ENCODE data around the gene SLC16A4. TPM values are rescaled to one million over a fixed set of nuclear protein-coding genes. Genes with fewer than 3 reads are reported as not detected.
"Not testable (repeated sequence)": the region's sequence is repeated elsewhere in the genome, so short reads cannot be mapped to it uniquely, and the experiment has no call there.

The SLC16A4 gene
- total RNA-seq, 1 donor from 2014 or later: 4.4 TPM

- DNase-seq: no peak
- Mint-ChIP-seq H3K4me3 (ENCODE audit: unreplicated experiment) (no peak overlapping the region), H3K4me1 (ENCODE audit: low read depth, unreplicated experiment) (peaks cover 2% of the 10 kb centered on the region), H3K27ac (ENCODE audit: unreplicated experiment) (no peak overlapping the region), H3K36me3 (ENCODE audit: unreplicated experiment) (no peaks in the 10 kb centered on the region), H3K27me3 (ENCODE audit: unreplicated experiment) (no peaks in the 10 kb centered on the region), H3K9me3 (ENCODE audit: unreplicated experiment) (peaks cover 2% of the 10 kb centered on the region)
- TF ChIP-seq CTCF (IDR thresholded peaks at IDR 0.05; ENCODE audit: partially characterized antibody, unreplicated experiment): no peak
These were observed 13.0 kb upstream of the SLC16A4 start for GRCh38 chr1:110403805-110404204.

- H3K36me3 Mint-ChIP-seq (ENCODE audit: unreplicated experiment); H3K4me3 Mint-ChIP-seq (ENCODE audit: unreplicated experiment); DNase-seq; H3K27ac Mint-ChIP-seq (ENCODE audit: unreplicated experiment); H3K27me3 Mint-ChIP-seq (ENCODE audit: unreplicated experiment); H3K9me3 Mint-ChIP-seq (ENCODE audit: unreplicated experiment); H3K4me1 Mint-ChIP-seq (ENCODE audit: low read depth, unreplicated experiment): not testable (repeated sequence)
These were observed 5.6 kb upstream of the SLC16A4 start for GRCh38 chr1:110396259-110396958.

DNA sequence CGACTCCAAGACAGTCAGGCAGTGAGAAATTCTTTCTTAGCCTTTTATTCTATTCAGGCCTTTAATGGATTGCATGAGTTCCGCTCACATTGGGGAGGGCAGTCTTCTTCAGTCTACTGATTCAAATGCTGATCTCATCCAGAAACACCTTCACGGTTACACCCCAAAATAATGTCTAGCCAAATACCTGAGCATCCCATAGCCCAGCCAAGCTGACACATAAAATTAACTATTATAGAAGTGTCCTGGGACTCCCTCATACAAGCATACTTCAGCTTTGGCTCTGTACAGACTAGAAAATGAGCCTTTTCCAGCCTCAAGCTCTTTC, 3.6 kb upstream of the SLC16A4 start:
- DNase-seq: no peak
- Mint-ChIP-seq H3K4me1 (ENCODE audit: low read depth, unreplicated experiment) (peaks cover 20% of the 10 kb centered on the region), H3K27ac (ENCODE audit: unreplicated experiment) (no peak overlapping the region), H3K27me3 (ENCODE audit: unreplicated experiment) (no peaks in the 10 kb centered on the region), H3K9me3 (ENCODE audit: unreplicated experiment) (no peaks in the 10 kb centered on the region), H3K4me3 (ENCODE audit: unreplicated experiment) (no peak overlapping the region), H3K36me3 (ENCODE audit: unreplicated experiment) (no peaks in the 10 kb centered on the region)
- no peak for TF ChIP-seq CTCF (IDR thresholded peaks at IDR 0.05; ENCODE audit: partially characterized antibody, unreplicated experiment)

- no peak for DNase-seq
- peaks cover 20% of the 10 kb centered on the region for H3K4me1 Mint-ChIP-seq (ENCODE audit: low read depth, unreplicated experiment)
- no peak overlapping the region for H3K27ac Mint-ChIP-seq (ENCODE audit: unreplicated experiment)
- no peak overlapping the region for H3K4me3 Mint-ChIP-seq (ENCODE audit: unreplicated experiment)
- no peaks in the 10 kb centered on the region for H3K36me3 Mint-ChIP-seq (ENCODE audit: unreplicated experiment)
- H3K27me3 Mint-ChIP-seq (ENCODE audit: unreplicated experiment): no peaks in the 10 kb centered on the region
- no peak for TF ChIP-seq CTCF (IDR thresholded peaks at IDR 0.05; ENCODE audit: partially characterized antibody, unreplicated experiment)
- H3K9me3 Mint-ChIP-seq (ENCODE audit: unreplicated experiment): no peaks in the 10 kb centered on the region
These were observed 3.1 kb upstream of the SLC16A4 start for GRCh38 chr1:110393691-110394492.

DNA sequence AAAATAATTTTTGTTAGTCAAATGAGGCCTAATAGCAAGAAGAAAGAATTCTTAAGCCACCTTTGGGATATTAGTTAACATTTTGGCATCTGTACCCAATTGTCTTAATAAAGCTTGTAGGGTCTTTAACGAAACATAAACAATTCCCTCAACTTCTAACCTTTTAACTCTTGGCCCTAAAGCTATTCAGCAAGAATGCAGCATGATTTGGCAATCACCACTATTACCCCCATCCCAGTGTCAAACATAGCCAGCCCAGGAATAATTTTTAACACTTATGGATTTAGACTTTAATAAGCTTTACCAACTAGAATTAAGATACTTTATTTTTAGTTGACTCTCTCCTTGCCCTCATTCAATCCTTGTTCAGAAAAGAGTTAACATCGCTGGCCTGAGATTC, 2.5 kb upstream of the SLC16A4 start:
- no peak for DNase-seq
- Mint-ChIP-seq H3K27ac (ENCODE audit: unreplicated experiment) (no peak overlapping the region), H3K27me3 (ENCODE audit: unreplicated experiment) (no peaks in the 10 kb centered on the region), H3K36me3 (ENCODE audit: unreplicated experiment) (no peaks in the 10 kb centered on the region), H3K4me1 (ENCODE audit: low read depth, unreplicated experiment) (peaks cover 20% of the 10 kb centered on the region), H3K4me3 (ENCODE audit: unreplicated experiment) (no peak overlapping the region), H3K9me3 (ENCODE audit: unreplicated experiment) (no peaks in the 10 kb centered on the region)
- no peak for TF ChIP-seq CTCF (IDR thresholded peaks at IDR 0.05; ENCODE audit: partially characterized antibody, unreplicated experiment)

Measured in glutamatergic neuron (in vitro differentiated cells).